GM21390 (cell line): Measurements from ENCODE around the gene ACTN3.
"Not testable (repeated sequence)": the region's sequence is repeated elsewhere in the genome, so short reads cannot be mapped to it uniquely, and the experiment has no call there.

Experiments used
- ATAC-seq: cut with Tn5 transposase; IDR thresholded peaks from one replicate; pipeline ENCODE4 v1.9.1; 2021; ENCODE audit not compliant: unreplicated experiment

ACTN3 gene

DNA sequence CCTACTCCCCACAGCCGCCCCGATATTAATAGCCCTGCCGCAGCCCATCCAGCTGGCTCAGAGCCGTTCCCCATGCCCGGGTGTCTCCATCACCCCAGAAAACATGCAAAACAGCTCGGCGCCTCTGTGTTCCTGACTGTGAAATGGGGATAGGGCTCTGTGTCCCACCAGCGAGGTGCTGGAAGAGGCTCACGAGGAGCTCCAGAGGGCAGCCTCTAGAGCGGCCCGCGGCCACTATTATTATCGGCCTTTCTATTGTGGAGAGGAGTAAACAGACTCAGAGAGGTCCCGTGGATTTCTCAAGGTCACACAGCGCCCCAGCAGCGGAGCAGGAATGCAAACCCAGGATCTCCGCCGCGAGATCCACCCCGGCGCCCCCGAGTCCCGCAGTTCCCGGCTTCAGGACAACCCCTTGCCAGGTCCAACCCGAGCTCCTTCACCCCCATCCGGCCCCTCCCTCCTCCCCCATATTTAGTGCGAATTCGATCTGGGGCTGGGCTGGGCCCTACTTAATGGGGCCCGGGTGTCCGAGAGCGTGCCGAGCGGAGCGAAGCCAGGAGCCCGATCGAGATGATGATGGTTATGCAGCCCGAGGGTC is at the start of gene ACTN3:
Gene ACTN3, plus strand, starts transcription at position 536 of the 598 bp plus-strand sequence. Its CDS starts 35 bp downstream, at position 571.
- ATAC-seq: no peak

- no peak for ATAC-seq
Measured at GRCh38 chr11:66497206-66497605, 49.5 kb upstream of the ACTN3 start.

DNA sequence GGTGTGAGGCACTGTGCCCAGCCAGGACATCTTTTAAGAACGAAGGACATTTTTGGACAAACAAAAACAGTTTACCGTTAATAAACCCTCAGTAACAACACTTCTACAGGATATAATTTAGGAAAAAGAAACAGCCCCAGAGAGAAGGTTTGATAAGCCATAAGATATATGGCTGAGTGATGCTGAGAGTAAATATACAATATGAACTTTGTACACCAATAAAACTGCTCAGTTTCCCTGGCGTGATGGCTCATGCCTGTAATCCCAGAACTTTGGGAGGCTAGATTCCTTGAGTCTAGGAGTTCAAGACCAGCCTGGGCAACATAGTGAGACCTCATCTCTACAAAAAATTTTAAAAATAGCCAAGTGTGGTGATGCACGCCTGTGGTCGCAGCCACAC is 48.2 kb upstream of the ACTN3 start:
- ATAC-seq: no peak

GRCh38 chr11:66505276-66505816 is 41.4 kb upstream of the ACTN3 start:
- no peak for ATAC-seq

DNA sequence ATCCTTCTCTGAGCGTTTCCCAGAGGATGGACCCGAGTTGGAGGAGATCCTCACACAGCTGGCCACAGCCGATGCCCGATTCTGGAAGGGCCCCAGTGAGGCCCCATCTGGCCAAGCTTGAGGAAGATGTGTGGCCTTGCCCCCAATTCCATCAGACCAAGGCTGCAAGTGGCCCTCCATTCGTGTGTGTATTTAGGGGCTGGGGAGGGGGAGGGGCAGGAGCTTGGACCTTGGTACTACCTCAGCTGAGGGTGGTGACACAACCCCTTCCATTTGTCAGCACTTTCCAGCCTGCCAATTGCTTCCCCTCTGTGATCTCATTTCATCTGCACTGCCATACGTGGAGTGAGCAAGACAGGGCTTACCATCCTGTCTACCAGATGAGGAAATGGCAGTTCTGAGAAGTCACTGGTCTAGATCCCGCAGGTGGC is 37.6 kb upstream of the ACTN3 start:
- ATAC-seq: no peak

- ATAC-seq: peak; percentile 86
Measured at GRCh38 chr11:66510271-66510989, 36.3 kb upstream of the ACTN3 start, which contains the start of gene BBS1. Gene BBS1 (plus strand): TSS chr11:66510635. CDS start chr11:66510660, 25 bp downstream.

DNA sequence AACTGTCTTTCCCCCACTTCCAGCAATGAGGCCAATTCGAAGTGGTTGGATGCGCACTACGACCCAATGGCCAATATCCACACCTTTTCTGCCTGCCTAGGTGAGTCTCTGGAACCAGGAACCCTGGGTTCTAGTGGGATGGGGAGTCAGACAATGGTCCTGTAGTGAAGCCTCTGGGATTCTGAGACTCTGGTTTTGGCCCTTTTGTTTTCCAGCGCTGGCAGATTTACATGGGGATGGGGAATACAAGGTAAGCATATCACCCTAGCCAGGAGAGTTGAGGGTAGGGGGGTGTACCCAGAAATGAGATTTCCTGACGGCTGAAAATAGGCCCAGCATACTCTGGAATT is 35.7 kb upstream of the ACTN3 start:
- ATAC-seq: no peak

GRCh38 chr11:66523611-66524010 is 23.1 kb upstream of the ACTN3 start:
- ATAC-seq: no peak

- ATAC-seq: no peak
Measured at GRCh38 chr11:66524304-66525040, 22.2 kb upstream of the ACTN3 start.

DNA sequence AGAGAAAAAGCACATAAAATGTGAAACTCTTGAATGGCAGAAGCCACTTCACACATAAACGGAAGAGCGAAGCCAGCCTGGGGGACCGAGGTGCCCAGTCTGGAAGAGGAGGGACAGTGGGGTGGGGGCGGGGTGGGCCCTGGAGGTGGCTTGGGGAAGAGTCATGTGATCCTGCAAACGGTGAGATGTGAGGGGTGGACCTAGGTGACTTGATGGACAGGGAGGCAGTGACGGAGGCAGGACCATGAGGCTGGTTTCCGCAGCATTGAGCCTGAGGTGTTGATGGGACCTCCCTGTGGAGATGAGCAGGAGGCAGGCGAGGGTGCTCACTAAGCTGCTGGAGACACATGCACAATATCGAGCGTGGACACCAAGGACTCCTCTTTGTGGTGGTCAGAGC is 17.6 kb upstream of the ACTN3 start:
- ATAC-seq: no peak

DNA sequence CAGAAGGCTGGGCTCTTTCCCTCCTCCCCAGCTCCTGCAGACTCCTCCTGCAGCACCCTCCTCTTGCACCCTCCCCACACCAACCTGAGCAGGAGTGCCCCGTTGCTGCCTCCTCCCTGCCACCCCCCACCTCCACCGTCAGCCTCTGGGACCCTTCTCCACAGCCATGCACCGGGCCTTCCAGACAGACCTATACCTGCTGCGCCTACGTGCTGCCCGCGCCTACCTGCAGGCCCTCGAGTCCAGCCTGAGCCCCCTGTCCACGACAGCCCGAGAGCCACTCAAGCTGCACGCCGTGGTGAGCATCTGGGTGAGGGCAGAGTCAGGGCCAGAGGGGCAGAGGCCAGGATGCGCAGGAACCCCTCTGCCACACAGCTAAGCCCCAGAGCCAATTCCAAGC is 17.0 kb upstream of the ACTN3 start:
- ATAC-seq: no peak

DNA sequence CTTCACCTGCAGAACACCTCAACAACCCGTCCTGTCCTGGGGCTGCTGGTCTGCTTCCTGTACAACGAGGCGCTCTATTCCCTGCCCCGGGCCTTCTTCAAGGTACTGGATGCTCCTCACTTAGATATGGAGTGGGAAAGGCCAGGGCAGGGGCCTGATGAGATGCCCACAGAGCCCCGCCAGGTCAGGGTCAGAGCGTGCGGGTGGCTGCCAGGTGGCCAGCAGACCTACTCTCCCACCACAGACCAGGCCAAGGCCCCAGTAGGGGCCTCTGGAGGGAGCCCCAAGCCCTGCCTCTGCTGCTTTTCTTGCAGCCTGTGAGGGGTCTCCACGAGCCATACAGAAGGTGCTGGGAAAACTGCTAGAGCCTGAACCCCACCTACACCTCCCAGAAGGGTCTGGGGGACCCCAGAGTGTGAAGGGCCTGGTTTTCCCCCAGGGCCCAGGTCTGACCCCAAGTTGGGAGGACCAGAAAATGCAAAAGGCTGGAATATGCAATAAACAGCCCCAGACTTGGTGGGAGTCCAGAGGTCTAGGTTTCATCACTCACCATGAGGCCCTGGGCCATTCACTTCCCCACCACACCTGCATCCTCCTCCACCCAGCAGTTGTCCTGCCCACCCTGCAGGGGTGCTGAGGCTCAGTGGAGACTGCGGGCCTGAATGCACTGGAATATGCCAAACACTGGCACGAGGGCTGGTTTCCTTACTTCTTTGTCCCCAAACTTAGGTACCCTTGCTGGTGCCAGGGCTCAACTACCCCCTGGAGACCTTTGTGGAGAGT is 15.6 kb upstream of the ACTN3 start:
- no peak for ATAC-seq

DNA sequence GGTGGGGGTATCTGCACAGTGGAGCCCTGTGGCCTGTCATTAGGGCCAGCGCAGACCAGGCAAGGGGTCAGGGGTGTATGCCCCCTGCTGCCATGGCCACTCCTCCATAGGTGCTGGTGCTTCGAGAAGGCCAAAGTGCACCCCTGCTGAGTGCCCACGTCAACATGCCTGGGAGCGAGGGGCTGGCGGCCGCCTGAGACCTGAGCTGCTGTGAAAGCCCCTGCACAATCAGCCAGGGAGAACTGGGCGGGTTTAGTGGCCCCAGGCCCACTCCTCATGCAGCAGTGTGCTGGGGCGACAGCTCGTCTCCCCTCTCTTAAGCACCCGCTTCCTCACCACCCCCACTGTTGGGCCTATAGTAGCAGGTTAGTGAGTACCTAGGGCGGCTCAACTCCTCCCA is 14.9 kb upstream of the ACTN3 start:
- ATAC-seq: no peak

- ATAC-seq: no peak
Measured at GRCh38 chr11:66532784-66533183, 13.9 kb upstream of the ACTN3 start.

DNA sequence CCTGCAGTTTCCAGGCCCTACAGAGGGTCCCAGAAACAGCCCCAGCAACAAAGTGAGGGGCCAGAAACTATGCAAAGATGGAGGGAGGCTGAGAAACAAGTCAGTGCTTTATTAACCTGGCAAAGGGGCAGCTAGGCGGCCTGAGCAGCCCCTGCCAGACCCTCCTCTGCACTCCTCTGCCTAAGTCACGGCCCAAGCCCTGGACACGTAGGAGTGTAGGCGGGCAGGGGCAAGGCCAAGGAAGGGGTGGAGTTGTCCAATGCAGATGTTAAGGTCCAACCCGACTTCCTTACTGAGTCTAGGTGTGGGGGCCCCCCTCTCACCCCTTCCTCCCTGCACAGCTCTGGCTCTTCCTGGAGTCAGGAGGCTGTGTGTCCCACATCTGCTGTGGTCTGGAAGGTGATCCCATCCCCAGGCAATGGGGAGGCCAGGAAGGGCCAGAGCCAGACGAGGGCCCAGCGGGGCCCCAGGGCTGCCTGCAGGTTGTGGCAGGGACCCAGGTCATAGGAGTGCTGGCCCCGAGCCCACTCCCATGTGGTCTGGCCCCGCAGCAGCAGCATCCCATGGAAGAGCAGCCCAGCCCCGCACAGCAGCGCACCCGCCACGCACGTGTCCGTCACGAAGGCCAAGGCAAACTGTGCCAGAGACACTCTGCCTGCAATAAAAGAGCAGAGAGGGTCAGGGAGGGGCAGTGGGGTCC is 7.4 kb upstream of the ACTN3 start:
- no peak for ATAC-seq

DNA sequence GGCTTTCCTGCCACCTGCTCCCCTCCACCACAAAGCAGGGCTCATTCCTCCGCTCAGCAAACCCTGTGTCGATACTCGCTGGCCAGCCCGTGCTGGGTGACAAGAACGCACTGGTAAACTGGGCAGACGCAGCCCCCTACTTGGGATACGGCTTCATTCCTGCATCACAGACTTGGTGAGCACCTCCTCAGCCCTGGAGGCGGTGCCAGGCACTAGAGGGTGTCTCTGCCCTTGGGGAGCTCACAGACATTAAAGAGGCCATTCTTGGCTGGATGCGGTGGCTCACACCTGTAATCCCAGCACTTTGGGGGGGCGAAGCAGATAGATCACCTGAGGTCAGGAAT is 6.9 kb upstream of the ACTN3 start:
- ATAC-seq: no peak

GRCh38 chr11:66540598-66540997 is 6.1 kb upstream of the ACTN3 start:
- not testable (repeated sequence) for ATAC-seq

DNA sequence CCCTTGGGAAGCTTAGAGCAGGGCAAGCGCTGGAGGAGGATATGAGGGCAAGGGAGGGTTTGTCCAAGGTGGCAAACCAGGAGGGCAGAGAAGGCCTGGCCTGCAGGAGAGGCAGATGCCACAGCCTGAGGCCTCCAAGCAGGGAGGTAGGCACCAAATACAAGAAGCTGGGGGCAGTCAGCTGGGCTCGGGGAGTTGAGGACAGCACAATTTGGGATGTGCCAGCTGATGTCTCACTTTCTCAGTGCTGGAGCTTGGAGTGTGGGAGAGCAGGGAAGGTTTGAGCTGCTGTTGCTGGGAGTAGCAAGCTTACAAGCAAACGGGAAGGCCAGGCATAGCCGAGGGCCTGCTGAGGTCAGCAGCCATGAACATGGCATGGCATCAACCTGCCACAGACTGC is 4.8 kb upstream of the ACTN3 start:
- no peak for ATAC-seq

GRCh38 chr11:66542362-66542761 is 4.3 kb upstream of the ACTN3 start:
- ATAC-seq: no peak

GRCh38 chr11:66543263-66544107 is 3.2 kb upstream of the ACTN3 start:
- ATAC-seq: peak; percentile 27
